Ovary (tissue), 9 donors: ENCODE measurements around the gene LIPK. TPM values are rescaled to one million over a fixed set of nuclear protein-coding genes. Genes with fewer than 3 reads are reported as not detected.

Source experiments
- DNase-seq, 5 donors: peaks; one replicate each; pipeline ENCODE4 v3.0.0-alpha.2; 2019 to 2020
- H3K27ac ChIP-seq, 2 donors: fragments of 200-600 bp; one replicate each; pipeline versions ENCODE4 v1.5.1 to v1.8.0; 2019 to 2022
- H3K27me3 ChIP-seq: fragments of 200-600 bp; one replicate; pipeline ENCODE4 v1.8.0; 2022
- H3K36me3 ChIP-seq: fragments of 200-600 bp; sonication (generic); one replicate; pipeline ENCODE4 v1.5.1; 2019
- H3K4me1 ChIP-seq: one replicate; pipeline ENCODE4 v1.8.1; 2013; ENCODE audit warnings: mild to moderate bottlenecking, moderate library complexity; ENCODE audit not compliant: insufficient read depth
- H3K4me3 ChIP-seq: fragments of 200-600 bp; sonication (generic); one replicate; pipeline ENCODE4 v1.5.1; 2017
- H3K9me3 ChIP-seq, 2 donors: fragments of 200-600 bp in 1 of 2; sonication (generic) in 1 of 2; one replicate each; pipeline versions ENCODE4 v1.5.1 to v1.8.1; 2013 to 2019; ENCODE audit warnings: mild to moderate bottlenecking in 1 of 2, moderate library complexity in 1 of 2
- CTCF ChIP-seq, 3 donors: fragments of 450-650 bp in 2 of 3; fragments of 200-600 bp in 1 of 3; IDR thresholded peaks; one replicate each; pipeline versions ENCODE4 v1.5.1 to v1.8.0; 2016 to 2022; ENCODE audit warnings: antibody characterized with exemption in 3 of 3, mild to moderate bottlenecking in 1 of 3
- EP300 ChIP-seq: sonication (generic); formaldehyde crosslinking; IDR thresholded peaks from one replicate; pipeline ENCODE4 v1.6.1; 2017; ENCODE audit warnings: antibody characterized with exemption
- POLR2A ChIP-seq: fragments of 450-650 bp; IDR thresholded peaks from one replicate; pipeline ENCODE4 v1.6.1; 2017; ENCODE audit warnings: antibody characterized with exemption, mild to moderate bottlenecking, moderate library complexity
- WGBS, 3 donors: extraction: QIAGEN DNeasy Blood & Tissue Kit in 1 of 3; methylation state at CpG; one replicate each; pipeline versions ENCODE4 v1.1.5 to v1.1.7; 2013 to 2017; 5-methylcytosine and 5-hydroxymethylcytosine counted together
- intact Hi-C, 4 donors: fragments of 100-400 bp; cut with DNase I; formaldehyde crosslinking; loops; one replicate each; pipeline versions ENCODE4 v1.11.0 to v1.15.1; 2022 to 2023
- polyA plus RNA-seq, 2 donors: library from polyadenylated mRNA; stranded (reverse); fragments of 200-250 nt in 1 of 2; fragments of 350-450 nt in 1 of 2; fragmentation: Illumina TruSeq in 1 of 2; extraction: RNeasy Lipid Tissue Mini Kit (QIAGEN cat#74804) in 1 of 2; gene quantifications; one replicate each; pipeline ENCODE4 v1.2.3, GENCODE V29; 2013 to 2014
- total RNA-seq, 7 donors: library from RNA; depleted of rRNA in 2 of 7; stranded (reverse); fragments of >200 nt in 2 of 7; fragmentation: NEBNext Ultra II Directional in 3 of 7; extraction: Animal tissue kit (Norgen Biotek cat#: 25700) in 3 of 7; gene quantifications; one replicate each; pipeline versions ENCODE4 v1.1.0 to v1.2.4, GENCODE V29; 2016 to 2023
- donor health status: DM: no; HTN: no; CAD: no; lungs with moderate emphysema.
- donor health status: DM: no; HTN: no; CAD: no.
- donor health status: Bipolar disorder and iron deficiency.
- donor health status: DM: yes; HTN: yes; CAD: no.
- donor health status: DM: no; HTN: no; CAD: no.
- donor health status: DM: yes; HTN: yes; CAD: no.

Gene LIPK
- total and polyA plus RNA-seq, 9 donors: not detected

DNA sequence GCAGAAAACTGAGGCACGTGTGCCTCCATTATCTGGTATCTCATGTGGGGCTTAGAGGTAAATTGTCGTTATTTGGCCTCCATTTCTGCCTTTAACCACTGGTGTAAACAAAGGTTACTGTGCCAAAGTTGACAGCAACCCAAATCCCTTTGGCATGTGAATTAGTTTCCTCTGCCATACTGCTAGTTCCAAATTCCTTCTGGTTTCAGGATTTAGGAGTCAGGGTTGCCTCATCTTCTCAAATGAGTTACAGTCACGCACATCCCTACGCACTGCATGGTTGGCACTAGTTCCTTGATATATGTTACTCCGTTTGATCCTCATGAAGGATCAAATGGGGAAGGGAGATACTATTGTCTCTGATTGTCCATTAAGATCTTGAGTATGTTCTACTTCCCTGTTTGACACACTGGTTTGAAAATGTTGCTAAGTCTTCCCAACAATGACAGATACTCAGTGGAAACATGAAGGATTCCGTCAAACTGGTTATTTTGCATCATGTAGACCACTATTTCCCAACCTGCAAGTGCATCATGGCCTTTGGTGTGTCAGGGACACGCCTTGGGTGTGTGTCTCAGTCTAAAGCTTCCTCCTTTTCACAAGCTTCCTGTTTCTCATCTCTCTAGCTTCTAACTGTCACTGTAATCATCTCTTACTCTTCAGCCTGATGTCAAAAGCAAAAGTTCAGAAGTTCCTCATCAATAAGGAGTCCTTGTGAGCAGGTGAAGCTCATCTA lies 53.5 kb downstream of the LIPK start, which contains the start of gene LIPN:
TSS of gene LIPN (plus strand) at position 655 of the 736 bp plus-strand sequence. CDS start 1,386 bp downstream, outside the sequence.
- no peak within 1 kb of the TSS for H3K27ac ChIP-seq
- whole genome bisulfite sequencing, 3 donors: 79 to 97% (median 96%) methylated on average over 7 of the region's 7 CpGs
- no peak for DNase-seq
- H3K9me3 ChIP-seq: no peaks in the 10 kb centered on the region
- peaks cover 1% of the 10 kb centered on the region for H3K4me1 ChIP-seq
- intact Hi-C loops: no loop called here
- H3K27me3 ChIP-seq: no peaks in the 10 kb centered on the region
- no peak for TF ChIP-seq EP300
- TF ChIP-seq POLR2A: no peak
- TF ChIP-seq CTCF (IDR thresholded peaks at IDR 0.05): no peak
- no peaks in the 10 kb centered on the region for H3K36me3 ChIP-seq
- H3K4me3 ChIP-seq: no peak within 1 kb of the TSS

DNA sequence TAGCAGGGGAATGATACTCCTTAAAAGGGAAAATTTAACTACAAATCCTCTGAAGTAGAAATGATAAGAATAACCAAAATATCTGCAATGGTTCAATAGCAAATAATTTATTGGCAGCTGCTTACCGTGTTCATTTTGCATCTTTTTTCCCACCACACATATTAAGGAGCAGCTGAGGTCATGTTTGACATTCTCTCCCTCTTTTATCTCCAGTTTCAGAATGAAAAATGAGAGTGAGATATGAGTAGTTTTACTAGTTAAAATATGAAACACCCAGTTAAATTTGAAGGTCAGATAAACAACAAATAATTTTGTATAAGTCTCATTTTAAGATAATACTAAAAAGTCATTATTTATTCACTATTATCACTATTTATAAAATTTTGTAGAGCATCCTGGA lies 56.9 kb downstream of the LIPK start:
- Histone ChIP-seq H3K4me1 (peaks cover 1% of the 10 kb centered on the region), H3K27me3 (no peaks in the 10 kb centered on the region), H3K27ac (no peak overlapping the region), H3K36me3 (no peaks in the 10 kb centered on the region), H3K4me3 (no peak overlapping the region), H3K9me3 (no peaks in the 10 kb centered on the region)
- 1 to 16% (median 5%) methylated on average over 1 of the region's 1 CpG for WGBS, 3 donors
- TF ChIP-seq CTCF (IDR thresholded peaks at IDR 0.05) (no peak), EP300 (no peak), POLR2A (no peak)
- DNase-seq: no peak
- intact Hi-C loops: no loop called here

DNA sequence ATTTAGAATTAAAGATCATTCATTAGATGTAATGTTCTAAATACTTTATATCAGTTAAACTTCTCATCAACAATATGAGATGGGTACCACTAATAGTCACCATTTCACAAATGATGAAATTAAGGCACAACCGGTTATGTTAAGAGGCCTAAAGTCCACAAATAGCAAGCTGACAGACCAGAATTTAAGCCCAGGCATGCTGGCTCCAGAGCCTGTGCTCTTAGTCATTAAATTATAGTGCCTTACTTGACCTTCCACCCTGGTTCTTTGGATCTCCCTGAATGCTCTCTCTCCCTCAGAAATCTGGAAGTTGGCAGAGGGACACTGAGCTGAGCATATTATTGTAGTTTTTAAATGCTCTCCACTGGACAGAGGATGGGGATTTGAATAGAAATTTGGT lies 57.4 kb downstream of the LIPK start:
- WGBS, 3 donors: 3 to 12% (median 8%) methylated on average over 1 of the region's 1 CpG
- peaks cover 1% of the 10 kb centered on the region for H3K4me1 ChIP-seq
- intact Hi-C loops: no loop called here
- H3K9me3 ChIP-seq: no peaks in the 10 kb centered on the region
- H3K27ac ChIP-seq: no peak overlapping the region
- H3K4me3 ChIP-seq: no peak overlapping the region
- H3K36me3 ChIP-seq: no peaks in the 10 kb centered on the region
- no peak for TF ChIP-seq POLR2A
- no peak for TF ChIP-seq CTCF (IDR thresholded peaks at IDR 0.05)
- DNase-seq: no peak
- H3K27me3 ChIP-seq: no peaks in the 10 kb centered on the region

GRCh38 chr10:88764110-88764509 lies 58.1 kb downstream of the LIPK start:
- Histone ChIP-seq H3K9me3 (no peaks in the 10 kb centered on the region), H3K4me1 (peaks cover 1% of the 10 kb centered on the region), H3K27ac (peak overlapping the region in 1 of 2 donors; percentile 2), H3K4me3 (no peak overlapping the region), H3K27me3 (no peaks in the 10 kb centered on the region), H3K36me3 (no peaks in the 10 kb centered on the region)
- no peak for DNase-seq
- intact Hi-C loops: no loop called here
- WGBS, 3 donors: 79 to 89% (median 89%) methylated on average over 3 of the region's 3 CpGs
- TF ChIP-seq POLR2A: no peak

DNA sequence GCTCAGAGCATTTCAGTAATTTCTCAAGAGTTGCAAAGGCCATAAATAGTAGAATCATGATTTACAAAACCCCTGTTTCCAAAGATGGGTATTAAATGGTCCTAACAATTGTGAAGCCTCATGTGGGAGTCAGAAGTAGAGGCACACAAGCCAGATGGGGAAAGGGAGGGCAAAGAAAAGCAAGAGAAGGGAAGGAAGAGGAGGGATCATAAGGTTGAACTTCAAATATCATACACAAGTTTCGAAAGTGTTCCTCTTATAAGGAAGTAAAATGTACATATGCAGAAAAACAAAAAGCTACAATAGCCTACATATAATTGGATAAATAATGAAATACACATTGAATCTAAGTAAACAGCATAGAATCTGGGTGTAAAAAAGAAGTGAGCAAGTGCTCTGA lies 59.8 kb downstream of the LIPK start:
- WGBS, 3 donors: 77 to 91% (median 82%) methylated on average over 1 of the region's 1 CpG
- Histone ChIP-seq H3K4me3 (no peak overlapping the region), H3K4me1 (peaks cover 1% of the 10 kb centered on the region), H3K27ac (no peak overlapping the region), H3K9me3 (no peaks in the 10 kb centered on the region), H3K36me3 (no peaks in the 10 kb centered on the region), H3K27me3 (no peaks in the 10 kb centered on the region)
- no peak for DNase-seq
- TF ChIP-seq CTCF (IDR thresholded peaks at IDR 0.05) (no peak), POLR2A (no peak), EP300 (no peak)
- intact Hi-C loops: no loop called here
